OCI-LY3 (cell line): ENCODE measurements around the gene ZNF438.

Experiments used
- CTCF ChIP-seq: fragments of 200-600, 300-600 bp; sonication (generic); IDR thresholded peaks from 2 replicates; pipeline ENCODE4 v1.5.1; 2014; ENCODE audit warnings: antibody characterized with exemption, low read length, low read depth
- EZH2phosphoT487 ChIP-seq: fragments of 200-600 bp; shearing (Covaris generic); IDR thresholded peaks from 2 replicates; pipeline ENCODE4 v1.6.1; 2018; ENCODE audit warnings: antibody characterized with exemption, mixed run types, low read depth

GRCh38 chr10:30979956-30980355 lies 51.7 kb downstream of the ZNF438 start:
- TF ChIP-seq CTCF (no peak), EZH2phosphoT487 (no peak)
